Stimulated activated CD4-positive, alpha-beta T cell treated with anti-CD3 and anti-CD28 coated beads, Interleukin-12 subunit alpha, Interleukin-12 subunit beta, amount 100 ng/mL, for 4 hours (primary cell): ENCODE measurements around the gene CYP26B1.

ENCODE experiments used
- DNase-seq: peaks from one replicate; pipeline ENCODE4 v3.0.0-alpha.2; 2020

Gene CYP26B1

DNA sequence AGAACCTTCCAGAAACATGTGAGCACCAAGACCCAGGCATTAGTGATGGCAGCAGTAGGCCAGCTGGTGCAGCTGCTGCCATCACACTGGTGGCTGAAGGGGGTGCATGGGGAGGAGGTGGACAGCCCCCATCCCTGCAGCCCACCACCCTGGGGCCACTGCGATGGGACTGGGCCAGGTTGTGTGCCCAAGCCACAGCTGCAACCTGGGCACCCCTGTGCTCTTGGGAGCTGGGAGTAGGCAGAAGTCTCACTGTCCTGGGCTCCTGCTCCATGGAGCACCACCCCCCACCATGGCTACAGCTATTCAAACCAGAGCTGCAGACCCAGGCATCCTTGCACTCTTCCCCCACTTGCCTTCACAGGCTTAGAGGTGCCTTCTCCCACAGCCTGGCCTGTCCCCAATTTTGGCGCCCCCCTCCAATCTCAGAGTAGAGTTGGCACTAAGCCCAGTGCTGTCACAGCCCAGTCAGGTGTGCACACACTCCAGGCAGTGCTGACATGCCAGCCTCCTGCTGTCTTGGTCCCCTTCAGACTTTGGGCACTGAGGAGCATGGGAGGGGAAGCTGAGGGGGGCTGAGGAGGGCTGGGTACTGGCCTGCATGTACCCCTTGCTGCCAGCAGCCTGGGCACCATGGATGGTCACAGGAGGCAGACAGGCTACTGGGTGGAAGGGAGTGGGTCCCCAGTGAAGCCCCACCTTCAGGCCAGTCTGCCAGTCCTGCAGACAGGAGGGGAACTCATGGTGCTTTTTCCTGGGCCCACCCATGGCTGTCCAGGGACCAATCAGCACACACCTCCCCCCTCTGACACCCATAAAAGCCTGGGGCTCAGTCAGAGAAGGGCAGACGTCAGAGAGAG, 67.1 kb downstream of the CYP26B1 start:
- no peak for DNase-seq
